Measurements from ENCODE around the gene GLTP. TPM values are rescaled to one million over a fixed set of nuclear protein-coding genes. Genes with fewer than 3 reads are reported as not detected.

The GLTP gene
- total RNA-seq, 1 donor from 2014 or later: 23.8 TPM

GRCh38 chr12:109836916-109837315 is 43.4 kb downstream of the GLTP start:
- no peak for TF ChIP-seq CTCF (IDR thresholded peaks at IDR 0.05; ENCODE audit: unreplicated experiment)
- H3K4me3 Mint-ChIP-seq: no peak overlapping the region

GRCh38 chr12:109835827-109836226 is 44.5 kb downstream of the GLTP start:
- no peak overlapping the region for H3K4me3 Mint-ChIP-seq
- no peaks in the 10 kb centered on the region for H3K36me3 Mint-ChIP-seq
- TF ChIP-seq CTCF (IDR thresholded peaks at IDR 0.05; ENCODE audit: unreplicated experiment): no peak
- peaks cover 2% of the 10 kb centered on the region for H3K27me3 Mint-ChIP-seq (ENCODE audit: low read depth)
- no peaks in the 10 kb centered on the region for H3K9me3 Mint-ChIP-seq
- peaks cover 6% of the 10 kb centered on the region for H3K4me1 Mint-ChIP-seq
- DNase-seq (ENCODE audit: low spot score in 2 of 2, unreplicated experiment in 2 of 2): no peak
- H3K27ac Mint-ChIP-seq: no peak overlapping the region

More at GRCh38 chr12:109836916-109837315, 43.4 kb downstream of the GLTP start:
- DNase-seq (ENCODE audit: low spot score in 2 of 2, unreplicated experiment in 2 of 2): no peak
- no peaks in the 10 kb centered on the region for H3K36me3 Mint-ChIP-seq
- H3K9me3 Mint-ChIP-seq: no peaks in the 10 kb centered on the region
- H3K4me1 Mint-ChIP-seq: peaks cover 6% of the 10 kb centered on the region
- H3K27me3 Mint-ChIP-seq (ENCODE audit: low read depth): peaks cover 2% of the 10 kb centered on the region
- no peak overlapping the region for H3K27ac Mint-ChIP-seq

GRCh38 chr12:109833307-109834189 is 46.8 kb downstream of the GLTP start, which contains the start of gene TRPV4:
TSS of gene TRPV4 (minus strand) at chr12:109833398. CDS start at chr12:109814796, 18,602 bp downstream.
- Mint-ChIP-seq H3K9me3 (no peaks in the 10 kb centered on the region), H3K27me3 (ENCODE audit: low read depth) (peaks cover 2% of the 10 kb centered on the region), H3K36me3 (no peaks in the 10 kb centered on the region), H3K4me1 (peaks cover 6% of the 10 kb centered on the region), H3K4me3 (peak within 1 kb of the TSS; percentile 67), H3K27ac (no peak within 1 kb of the TSS)
- no peak for TF ChIP-seq CTCF (IDR thresholded peaks at IDR 0.05; ENCODE audit: unreplicated experiment)
- peak; percentile 36 to 59 for DNase-seq (ENCODE audit: low spot score in 2 of 2, unreplicated experiment in 2 of 2)

- peaks cover 2% of the 10 kb centered on the region for H3K27me3 Mint-ChIP-seq (ENCODE audit: low read depth)
- H3K27ac Mint-ChIP-seq: no peak overlapping the region
- H3K36me3 Mint-ChIP-seq: no peaks in the 10 kb centered on the region
- H3K4me3 Mint-ChIP-seq: peak overlapping the region; percentile 54
- H3K4me1 Mint-ChIP-seq: peaks cover 6% of the 10 kb centered on the region
- no peaks in the 10 kb centered on the region for H3K9me3 Mint-ChIP-seq
- TF ChIP-seq CTCF (IDR thresholded peaks at IDR 0.05; ENCODE audit: unreplicated experiment): no peak
- peak in 1 of 2 experiments; percentile 41 for DNase-seq (ENCODE audit: low spot score in 2 of 2, unreplicated experiment in 2 of 2)
Observed at GRCh38 chr12:109832541-109833306, 47.6 kb downstream of the GLTP start.

- Mint-ChIP-seq H3K9me3 (no peaks in the 10 kb centered on the region), H3K27ac (no peak overlapping the region), H3K4me3 (no peak overlapping the region), H3K4me1 (peaks cover 6% of the 10 kb centered on the region), H3K27me3 (ENCODE audit: low read depth) (peaks cover 2% of the 10 kb centered on the region), H3K36me3 (no peaks in the 10 kb centered on the region)
- TF ChIP-seq CTCF (IDR thresholded peaks at IDR 0.05; ENCODE audit: unreplicated experiment): no peak
- no peak for DNase-seq (ENCODE audit: low spot score in 2 of 2, unreplicated experiment in 2 of 2)
Observed at GRCh38 chr12:109831929-109832328, 48.4 kb downstream of the GLTP start.
